SK-N-SH (cell line): ENCODE results near the gene MAP3K5. TPM values are rescaled to one million over a fixed set of nuclear protein-coding genes. Genes with fewer than 3 reads are reported as not detected.
A peak's percentile ranks its signal among the peaks of the same experiment; 100 is the strongest.

Experiments used
- CTCF ChIA-PET: fragments of 300-600, 350-600 bp; formaldehyde crosslinking; extraction: SDS; loops from one replicate; lab custom pipeline; 2021; lab: Yijun Ruan, JAX
- POLR2A ChIA-PET: fragments of 350-600 bp; sonication (Branson Sonifier 250); formaldehyde crosslinking; extraction: SDS; loops from one replicate; lab custom pipeline; 2020; ENCODE audit warnings: antibody characterized with exemption, inconsistent platforms; lab: Yijun Ruan, JAX
- DNase-seq: peaks from one replicate; pipeline ENCODE4 v3.0.0; 2012
- H2AFZ ChIP-seq: fragments of 200-600 bp; sonication (generic); 2 replicates; pipeline ENCODE4 v1.8.1; 2016; ENCODE audit warnings: antibody characterized with exemption, mild to moderate bottlenecking, low read depth
- H3F3A ChIP-seq: fragments of 200-600 bp; sonication (generic); replicated peaks from 2 replicates; pipeline ENCODE3; 2016; ENCODE audit warnings: antibody characterized with exemption, mild to moderate bottlenecking; ENCODE audit not compliant: insufficient read depth
- H3K27ac ChIP-seq, 2 experiments: fragments of 200-500 bp in 1 of 2; fragments of 200-600 bp in 1 of 2; sonication (Bioruptor generic) in 1 of 2; sonication (generic), shearing (Covaris generic) in 1 of 2; 2 replicates each; pipeline versions ENCODE4 v1.5.1 to v1.6.1; 2014 to 2016; ENCODE audit warnings: low read depth in 2 of 2, inconsistent platforms in 1 of 2, low read length in 1 of 2, mild to moderate bottlenecking in 1 of 2, mixed read lengths in 1 of 2
- H3K27me3 ChIP-seq: fragments of 200-600 bp; sonication (generic), shearing (Covaris generic); 2 replicates; pipeline ENCODE4 v1.6.1; 2016; ENCODE audit warnings: mixed run types; ENCODE audit not compliant: insufficient read depth
- H3K36me3 ChIP-seq, 2 experiments: fragments of 200-500 bp in 1 of 2; fragments of 200-600 bp in 1 of 2; sonication (Bioruptor generic) in 1 of 2; sonication (generic) in 1 of 2; replicated peaks in 1 of 2; 2 replicates each; pipeline versions ENCODE3 to v1.5.1; 2014 to 2016; ENCODE audit warnings: low read length in 1 of 2, mild to moderate bottlenecking in 1 of 2; ENCODE audit not compliant: insufficient read depth in 2 of 2, control insufficient read depth in 1 of 2
- H3K4me1 ChIP-seq, 2 experiments: fragments of 200-500 bp in 1 of 2; fragments of 200-600 bp in 1 of 2; sonication (Bioruptor generic) in 1 of 2; sonication (generic), shearing (Covaris generic) in 1 of 2; 2 replicates each; pipeline versions ENCODE4 v1.5.1 to v1.6.1; 2014 to 2016; ENCODE audit warnings: low read depth in 1 of 2, low read length in 1 of 2, mixed run types in 1 of 2; ENCODE audit not compliant: insufficient read depth in 2 of 2, control insufficient read depth in 1 of 2
- H3K4me2 ChIP-seq: fragments of 200-600 bp; sonication (generic), shearing (Covaris generic); 2 replicates; pipeline ENCODE4 v1.6.1; 2017; ENCODE audit warnings: mixed run types
- H3K4me3 ChIP-seq, 2 experiments: fragments of 200-500 bp in 1 of 2; fragments of 200-600 bp in 1 of 2; sonication (Bioruptor generic) in 1 of 2; sonication (generic), shearing (Covaris generic) in 1 of 2; 2 replicates each; pipeline versions ENCODE4 v1.5.1 to v1.8.1; 2014 to 2016; ENCODE audit warnings: low read depth in 2 of 2, inconsistent platforms in 1 of 2, low read length in 1 of 2, mild to moderate bottlenecking in 1 of 2, mixed read lengths in 1 of 2, moderate library complexity in 1 of 2
- H3K79me2 ChIP-seq: fragments of 200-600 bp; sonication (generic); 2 replicates; pipeline ENCODE4 v1.8.1; 2017; ENCODE audit warnings: mild to moderate bottlenecking; ENCODE audit not compliant: insufficient read depth
- H3K9ac ChIP-seq: fragments of 200-600 bp; sonication (generic); 2 replicates; pipeline ENCODE4 v1.6.1; 2017; ENCODE audit warnings: mixed run types
- H3K9me2 ChIP-seq: fragments of 200-600 bp; sonication (generic); 2 replicates; pipeline ENCODE4 v1.6.1; 2017; ENCODE audit warnings: mixed run types
- H3K9me3 ChIP-seq: fragments of 200-600 bp; sonication (generic); 2 replicates; pipeline ENCODE4 v1.6.1; 2017; ENCODE audit warnings: mixed run types, mild to moderate bottlenecking, moderate library complexity
- H4K20me1 ChIP-seq: fragments of 200-600 bp; sonication (generic); 2 replicates; pipeline ENCODE4 v1.6.1; 2017; ENCODE audit warnings: mild to moderate bottlenecking, mixed run types; ENCODE audit not compliant: insufficient read depth
- FOXM1 ChIP-seq: IDR thresholded peaks from 2 replicates; pipeline ENCODE4 v1.4.0; 2012; ENCODE audit warnings: low read depth, mild to moderate bottlenecking
- GABPA ChIP-seq: IDR thresholded peaks from 2 replicates; pipeline ENCODE4 v1.4.0; 2012; ENCODE audit warnings: low read depth, mild to moderate bottlenecking
- JUND ChIP-seq: IDR thresholded peaks from 2 replicates; pipeline ENCODE4 v1.4.0; 2012
- MEF2A ChIP-seq: IDR thresholded peaks from 2 replicates; pipeline ENCODE4 v1.4.0; 2012; ENCODE audit warnings: low read depth, borderline replicate concordance
- NFIC ChIP-seq: IDR thresholded peaks from 2 replicates; pipeline ENCODE4 v1.4.0; 2012; ENCODE audit warnings: borderline replicate concordance
- NRF1 ChIP-seq: IDR thresholded peaks from 2 replicates; pipeline ENCODE4 v1.6.1; 2012; ENCODE audit warnings: low read depth, mild to moderate bottlenecking, low read length
- POLR2AphosphoS5 ChIP-seq: IDR thresholded peaks from 2 replicates; pipeline ENCODE4 v1.6.1; 2012; ENCODE audit warnings: low read depth, low read length
- RCOR1 ChIP-seq: fragments of 150-350 bp; IDR thresholded peaks from 2 replicates; pipeline ENCODE4 v1.6.1; 2017; ENCODE audit warnings: antibody characterized with exemption, low read length
- RXRA ChIP-seq: IDR thresholded peaks from 2 replicates; pipeline ENCODE4 v1.4.0; 2012; ENCODE audit warnings: low read depth, mild to moderate bottlenecking, borderline replicate concordance
- SIN3A ChIP-seq: IDR thresholded peaks from 2 replicates; pipeline ENCODE4 v1.6.1; 2012; ENCODE audit warnings: low read depth, mild to moderate bottlenecking, low read length, moderate library complexity, borderline replicate concordance
- TAF1 ChIP-seq: IDR thresholded peaks from 2 replicates; pipeline ENCODE4 v1.6.1; 2012; ENCODE audit warnings: low read depth, mild to moderate bottlenecking, low read length, moderate library complexity, borderline replicate concordance
- TCF12 ChIP-seq: IDR thresholded peaks from 2 replicates; pipeline ENCODE4 v1.4.0; 2012
- WGBS: methylation state at CpG from one replicate; pipeline ENCODE4 v1.1.6; 2017; ENCODE audit warnings: low lambda C conversion rate; 5-methylcytosine and 5-hydroxymethylcytosine counted together
- polyA plus RNA-seq, 3 experiments: library from polyadenylated mRNA; depleted of rRNA; stranded (reverse); fragments of >200 nt; gene quantifications; 2 replicates each; pipeline ENCODE4 v1.2.3, GENCODE V29; 2012
- TF ChIP-seq, protein P1 (sequence below): fragments of 200-600 bp; sonication (generic); IDR thresholded peaks from 2 replicates; pipeline ENCODE4 v1.6.1; 2017; ENCODE audit warnings: antibody characterized with exemption, mild to moderate bottlenecking, moderate library complexity
- TF ChIP-seq, protein P2 (sequence below): IDR thresholded peaks from 2 replicates; pipeline ENCODE4 v1.4.0; 2012; ENCODE audit warnings: low read depth
- TF ChIP-seq, protein P3 (sequence below): IDR thresholded peaks from 2 replicates; pipeline ENCODE4 v1.4.0; 2012; ENCODE audit warnings: low read depth, borderline replicate concordance
- TF ChIP-seq, protein P4 (sequence below): fragments of 150-350 bp; IDR thresholded peaks from 2 replicates; pipeline ENCODE4 v1.6.1; 2016; ENCODE audit warnings: mild to moderate bottlenecking, low read depth, low read length

The MAP3K5 gene
- polyA plus RNA-seq, 1 of the 3 experiments (the other 2 are of a cell fraction): 1.4 TPM

DNA sequence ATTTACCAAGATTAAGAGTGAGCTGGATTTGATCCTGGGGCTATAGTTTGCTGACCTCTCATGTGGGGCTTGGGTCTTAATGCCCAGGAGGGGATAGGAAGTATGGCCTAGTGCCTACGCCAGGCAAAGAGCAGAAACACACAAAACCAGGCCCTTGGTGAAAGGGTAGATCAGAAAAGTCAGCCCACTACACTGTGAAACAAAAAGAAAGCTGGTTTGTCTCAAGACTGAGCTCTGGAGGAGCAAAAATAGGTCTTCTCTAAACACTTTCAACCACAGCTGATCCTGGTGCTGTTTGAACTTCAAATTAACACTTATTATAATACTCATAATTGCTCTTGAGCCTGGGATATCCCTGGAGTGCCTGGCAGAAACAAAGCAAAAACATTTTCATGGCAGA lies 167.0 kb downstream of the MAP3K5 start:
- Histone ChIP-seq H4K20me1 (no peaks in the 10 kb centered on the region), H3K79me2 (no peaks in the 10 kb centered on the region), H3K9me2 (no peaks in the 10 kb centered on the region), H3K9me3 (no peaks in the 10 kb centered on the region), H3K4me2 (no peak overlapping the region), H3K36me3 (peaks cover 0 to 4% of the 10 kb centered on the region in 2 experiments), H3K27me3 (no peaks in the 10 kb centered on the region), H3K27ac (peak overlapping the region in 1 of 2 experiments; percentile 58; a peak in 1 of 4 replicates), H2AFZ (no peak overlapping the region), H3K4me1 (no peaks in the 10 kb centered on the region; a peak in 1 of 4 replicates), H3F3A (peaks cover 8% of the 10 kb centered on the region), H3K9ac (no peak overlapping the region), H3K4me3 (no peak overlapping the region)
- ChIA-PET CTCF (interaction anchor here (3.7 to 4.4 kb wide), 2 partner anchors 19 to 167 kb away, joined by 16 to 18 read pairs; partner anchors contain the start of gene MAP3K5), POLR2A (no interaction called here)
- no peak for DNase-seq
- 92% methylated on average over 1 of the region's 1 CpG for WGBS
- no peak for TF ChIP-seq POLR2AphosphoS5
- no peak for TF ChIP-seq MEF2A
- TF ChIP-seq RXRA: no peak
- TF ChIP-seq TCF12: no peak
- no peak for TF ChIP-seq RCOR1
- TF ChIP-seq JUND: no peak
- TF ChIP-seq GABPA: no peak
- no peak for TF ChIP-seq TAF1
- TF ChIP-seq FOXM1: no peak

DNA sequence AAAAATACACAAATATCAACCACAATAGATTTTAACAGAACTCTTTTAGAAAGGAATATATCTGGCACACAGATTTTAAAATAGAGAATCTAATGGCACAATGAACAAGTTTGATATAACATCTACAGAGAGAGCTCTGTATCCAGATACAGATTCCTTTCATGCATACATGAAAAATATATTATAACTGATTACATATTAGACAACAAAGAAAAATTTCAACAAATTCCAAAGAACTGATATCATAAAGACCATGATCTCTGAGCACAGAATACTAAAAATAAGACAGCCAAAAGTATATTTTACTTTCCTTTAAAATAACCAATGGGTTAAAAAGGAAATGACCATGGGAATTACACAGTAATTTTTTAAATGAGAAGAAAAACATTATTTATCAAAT lies 167.9 kb downstream of the MAP3K5 start:
- Histone ChIP-seq H4K20me1 (no peaks in the 10 kb centered on the region), H3K4me2 (no peak overlapping the region), H3K4me1 (no peaks in the 10 kb centered on the region; a peak in 1 of 4 replicates), H3K9me2 (no peaks in the 10 kb centered on the region), H3K79me2 (no peaks in the 10 kb centered on the region), H2AFZ (no peak overlapping the region), H3K36me3 (peaks cover 0 to 4% of the 10 kb centered on the region in 2 experiments), H3K27me3 (no peaks in the 10 kb centered on the region), H3K9ac (no peak overlapping the region), H3F3A (peaks cover 8% of the 10 kb centered on the region), H3K27ac (peak overlapping the region in 1 of 2 experiments; percentile 58; a peak in 2 of 4 replicates), H3K4me3 (no peak overlapping the region), H3K9me3 (no peaks in the 10 kb centered on the region)
- TF ChIP-seq, protein P1, sequence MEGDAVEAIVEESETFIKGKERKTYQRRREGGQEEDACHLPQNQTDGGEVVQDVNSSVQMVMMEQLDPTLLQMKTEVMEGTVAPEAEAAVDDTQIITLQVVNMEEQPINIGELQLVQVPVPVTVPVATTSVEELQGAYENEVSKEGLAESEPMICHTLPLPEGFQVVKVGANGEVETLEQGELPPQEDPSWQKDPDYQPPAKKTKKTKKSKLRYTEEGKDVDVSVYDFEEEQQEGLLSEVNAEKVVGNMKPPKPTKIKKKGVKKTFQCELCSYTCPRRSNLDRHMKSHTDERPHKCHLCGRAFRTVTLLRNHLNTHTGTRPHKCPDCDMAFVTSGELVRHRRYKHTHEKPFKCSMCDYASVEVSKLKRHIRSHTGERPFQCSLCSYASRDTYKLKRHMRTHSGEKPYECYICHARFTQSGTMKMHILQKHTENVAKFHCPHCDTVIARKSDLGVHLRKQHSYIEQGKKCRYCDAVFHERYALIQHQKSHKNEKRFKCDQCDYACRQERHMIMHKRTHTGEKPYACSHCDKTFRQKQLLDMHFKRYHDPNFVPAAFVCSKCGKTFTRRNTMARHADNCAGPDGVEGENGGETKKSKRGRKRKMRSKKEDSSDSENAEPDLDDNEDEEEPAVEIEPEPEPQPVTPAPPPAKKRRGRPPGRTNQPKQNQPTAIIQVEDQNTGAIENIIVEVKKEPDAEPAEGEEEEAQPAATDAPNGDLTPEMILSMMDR: no peak
- TF ChIP-seq SIN3A (no peak), RXRA (no peak), TCF12 (no peak), NFIC (no peak), NRF1 (no peak), FOXM1 (no peak)
- TF ChIP-seq, protein P2, sequence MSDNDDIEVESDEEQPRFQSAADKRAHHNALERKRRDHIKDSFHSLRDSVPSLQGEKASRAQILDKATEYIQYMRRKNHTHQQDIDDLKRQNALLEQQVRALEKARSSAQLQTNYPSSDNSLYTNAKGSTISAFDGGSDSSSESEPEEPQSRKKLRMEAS: no peak
- TF ChIP-seq, protein P3, sequence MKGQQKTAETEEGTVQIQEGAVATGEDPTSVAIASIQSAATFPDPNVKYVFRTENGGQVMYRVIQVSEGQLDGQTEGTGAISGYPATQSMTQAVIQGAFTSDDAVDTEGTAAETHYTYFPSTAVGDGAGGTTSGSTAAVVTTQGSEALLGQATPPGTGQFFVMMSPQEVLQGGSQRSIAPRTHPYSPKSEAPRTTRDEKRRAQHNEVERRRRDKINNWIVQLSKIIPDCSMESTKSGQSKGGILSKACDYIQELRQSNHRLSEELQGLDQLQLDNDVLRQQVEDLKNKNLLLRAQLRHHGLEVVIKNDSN: no peak
- TF ChIP-seq, protein P4, sequence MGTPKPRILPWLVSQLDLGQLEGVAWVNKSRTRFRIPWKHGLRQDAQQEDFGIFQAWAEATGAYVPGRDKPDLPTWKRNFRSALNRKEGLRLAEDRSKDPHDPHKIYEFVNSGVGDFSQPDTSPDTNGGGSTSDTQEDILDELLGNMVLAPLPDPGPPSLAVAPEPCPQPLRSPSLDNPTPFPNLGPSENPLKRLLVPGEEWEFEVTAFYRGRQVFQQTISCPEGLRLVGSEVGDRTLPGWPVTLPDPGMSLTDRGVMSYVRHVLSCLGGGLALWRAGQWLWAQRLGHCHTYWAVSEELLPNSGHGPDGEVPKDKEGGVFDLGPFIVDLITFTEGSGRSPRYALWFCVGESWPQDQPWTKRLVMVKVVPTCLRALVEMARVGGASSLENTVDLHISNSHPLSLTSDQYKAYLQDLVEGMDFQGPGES: no peak
- ChIA-PET CTCF (interaction anchor here (3.7 kb wide), 1 partner anchor 168 kb away, joined by 16 read pairs; the partner anchor contains the start of gene MAP3K5), POLR2A (no interaction called here)
- no peak for DNase-seq
